Naive B cell (primary cell): ENCODE results near the gene TTC7B. TPM values are rescaled to one million over a fixed set of nuclear protein-coding genes. Genes with fewer than 3 reads are reported as not detected.

Source experiments
- ATAC-seq, 2 donors: fragments of 150-1000 bp; cut with Tn5 transposase; 2 replicates each; pipeline ENCODE4 v1.10.0; 2021; ENCODE audit warnings: low read depth in 2 of 2, mild to moderate bottlenecking in 2 of 2, moderate library complexity in 2 of 2
- DNase-seq: peaks from one replicate; pipeline ENCODE4 v3.0.0; 2022
- H3K27ac Mint-ChIP-seq, 6 donors: one replicate each; pipeline ENCODE4 v1.8.0; 2020 to 2022; ENCODE audit warnings: mild to moderate bottlenecking in 6 of 6, mixed read lengths in 6 of 6, moderate library complexity in 5 of 6, inconsistent platforms in 2 of 6
- H3K27me3 Mint-ChIP-seq, 3 donors: one replicate each; pipeline ENCODE4 v1.8.0; 2021 to 2022; ENCODE audit warnings: mixed read lengths in 3 of 3, mild to moderate bottlenecking in 1 of 3
- H3K36me3 Mint-ChIP-seq, 2 donors: one replicate each; pipeline ENCODE4 v1.8.0; 2020 to 2022; ENCODE audit warnings: mixed read lengths in 2 of 2, inconsistent platforms in 1 of 2, mild to moderate bottlenecking in 1 of 2
- H3K4me1 Mint-ChIP-seq, 3 donors: one replicate each; pipeline ENCODE4 v1.8.0; 2020 to 2022; ENCODE audit warnings: mixed read lengths in 3 of 3, inconsistent platforms in 1 of 3, mild to moderate bottlenecking in 1 of 3, moderate library complexity in 1 of 3
- H3K4me3 Mint-ChIP-seq, 8 donors: one replicate each; pipeline ENCODE4 v1.8.0; 2020 to 2022; ENCODE audit warnings: mild to moderate bottlenecking in 8 of 8, mixed read lengths in 8 of 8, moderate library complexity in 8 of 8, inconsistent platforms in 2 of 8
- H3K9me3 Mint-ChIP-seq, 7 donors: one replicate each; pipeline ENCODE4 v1.8.0; 2020 to 2022; ENCODE audit warnings: mixed read lengths in 7 of 7, mild to moderate bottlenecking in 5 of 7, inconsistent platforms in 2 of 7, moderate library complexity in 1 of 7
- polyA plus RNA-seq, 6 donors: library from polyadenylated mRNA; unstranded; fragments of 300-500 nt; fragmentation: Illumina TruSeq; gene quantifications; one replicate each; pipeline ENCODE4 v1.2.3, GENCODE V29; 2021; ENCODE audit warnings: low read depth in 6 of 6

The TTC7B gene
- polyA plus RNA-seq, 6 donors from 2014 or later: 0.39 to 1.2 TPM; not detected in 4

- Mint-ChIP-seq H3K4me3 (no peak overlapping the region), H3K27ac (no peak overlapping the region), H3K9me3 (peaks cover 0 to 13% (median 8%) of the 10 kb centered on the region in 7 donors), H3K4me1 (peaks cover 9 to 21% (median 20%) of the 10 kb centered on the region in 3 donors), H3K27me3 (no peaks in the 10 kb centered on the region), H3K36me3 (no peaks in the 10 kb centered on the region)
- ATAC-seq (no peak), DNase-seq (no peak)
Measured at GRCh38 chr14:90669731-90670130, 146.5 kb downstream of the TTC7B start.

- Mint-ChIP-seq H3K4me1 (peaks cover 5 to 12% (median 9%) of the 10 kb centered on the region in 3 donors), H3K36me3 (no peaks in the 10 kb centered on the region), H3K9me3 (peaks cover 0 to 13% (median 8%) of the 10 kb centered on the region in 7 donors), H3K27me3 (no peaks in the 10 kb centered on the region), H3K4me3 (no peak overlapping the region), H3K27ac (no peak overlapping the region)
- ATAC-seq: no peak
- no peak for DNase-seq
Measured at GRCh38 chr14:90666571-90666970, 149.7 kb downstream of the TTC7B start.

GRCh38 chr14:90665321-90666000 is 150.8 kb downstream of the TTC7B start:
- Mint-ChIP-seq H3K27ac (no peak overlapping the region), H3K36me3 (no peaks in the 10 kb centered on the region), H3K9me3 (peaks cover 0 to 13% (median 8%) of the 10 kb centered on the region in 7 donors), H3K4me1 (peaks cover 0 to 1% (median 0%) of the 10 kb centered on the region in 3 donors), H3K27me3 (no peaks in the 10 kb centered on the region), H3K4me3 (no peak overlapping the region)
- DNase-seq: no peak
- ATAC-seq: no peak

GRCh38 chr14:90664911-90665310 is 151.3 kb downstream of the TTC7B start:
- H3K4me1 Mint-ChIP-seq: no peaks in the 10 kb centered on the region
- H3K27ac Mint-ChIP-seq: no peak overlapping the region
- H3K4me3 Mint-ChIP-seq: no peak overlapping the region
- no peak for DNase-seq
- H3K9me3 Mint-ChIP-seq: peaks cover 0 to 11% (median 4%) of the 10 kb centered on the region in 7 donors
- ATAC-seq: no peak
- no peaks in the 10 kb centered on the region for H3K27me3 Mint-ChIP-seq
- no peaks in the 10 kb centered on the region for H3K36me3 Mint-ChIP-seq

- Mint-ChIP-seq H3K27ac (peak overlapping the region in 2 of 6 donors; percentile 5 to 11), H3K4me3 (no peak overlapping the region), H3K27me3 (no peaks in the 10 kb centered on the region), H3K9me3 (peaks cover 0 to 4% (median 0%) of the 10 kb centered on the region in 7 donors), H3K4me1 (no peaks in the 10 kb centered on the region), H3K36me3 (no peaks in the 10 kb centered on the region)
- DNase-seq (no peak), ATAC-seq (no peak)
Measured at GRCh38 chr14:90663680-90664079, 152.6 kb downstream of the TTC7B start.

GRCh38 chr14:90663140-90663539 is 153.1 kb downstream of the TTC7B start:
- Mint-ChIP-seq H3K36me3 (no peaks in the 10 kb centered on the region), H3K27me3 (no peaks in the 10 kb centered on the region), H3K27ac (peak overlapping the region in 1 of 6 donors; percentile 5), H3K9me3 (peaks cover 0 to under 1% (median 0%) of the 10 kb centered on the region in 7 donors), H3K4me3 (no peak overlapping the region), H3K4me1 (no peaks in the 10 kb centered on the region)
- no peak for DNase-seq
- ATAC-seq: no peak

- Mint-ChIP-seq H3K4me3 (no peak overlapping the region), H3K27ac (no peak overlapping the region), H3K27me3 (no peaks in the 10 kb centered on the region), H3K4me1 (no peaks in the 10 kb centered on the region), H3K9me3 (no peaks in the 10 kb centered on the region), H3K36me3 (no peaks in the 10 kb centered on the region)
- no peak for ATAC-seq
- DNase-seq: no peak
Measured at GRCh38 chr14:90661866-90662265, 154.4 kb downstream of the TTC7B start.

GRCh38 chr14:90660865-90661570 is 155.2 kb downstream of the TTC7B start:
- H3K4me1 Mint-ChIP-seq: no peaks in the 10 kb centered on the region
- H3K27me3 Mint-ChIP-seq: no peaks in the 10 kb centered on the region
- no peaks in the 10 kb centered on the region for H3K9me3 Mint-ChIP-seq
- H3K36me3 Mint-ChIP-seq: no peaks in the 10 kb centered on the region
- ATAC-seq (no peak), DNase-seq (no peak)
- H3K27ac Mint-ChIP-seq: peak overlapping the region in 1 of 6 donors; percentile 67
- H3K4me3 Mint-ChIP-seq: no peak overlapping the region

- DNase-seq (no peak), ATAC-seq (no peak)
- H3K4me1 Mint-ChIP-seq: no peaks in the 10 kb centered on the region
- no peaks in the 10 kb centered on the region for H3K9me3 Mint-ChIP-seq
- peak overlapping the region in 1 of 6 donors; percentile 64 for H3K27ac Mint-ChIP-seq
- no peaks in the 10 kb centered on the region for H3K36me3 Mint-ChIP-seq
- H3K4me3 Mint-ChIP-seq: no peak overlapping the region
- H3K27me3 Mint-ChIP-seq: no peaks in the 10 kb centered on the region
Measured at GRCh38 chr14:90659156-90659555, 157.1 kb downstream of the TTC7B start.

GRCh38 chr14:90658541-90658967 is 157.7 kb downstream of the TTC7B start:
- no peak for ATAC-seq
- Mint-ChIP-seq H3K4me1 (no peaks in the 10 kb centered on the region), H3K4me3 (no peak overlapping the region), H3K27me3 (no peaks in the 10 kb centered on the region), H3K27ac (no peak overlapping the region), H3K36me3 (no peaks in the 10 kb centered on the region), H3K9me3 (no peaks in the 10 kb centered on the region)
- DNase-seq: no peak

GRCh38 chr14:90656973-90657372 is 159.3 kb downstream of the TTC7B start:
- DNase-seq: no peak
- Mint-ChIP-seq H3K9me3 (no peaks in the 10 kb centered on the region), H3K36me3 (no peaks in the 10 kb centered on the region), H3K27me3 (no peaks in the 10 kb centered on the region), H3K4me1 (no peaks in the 10 kb centered on the region), H3K4me3 (no peak overlapping the region), H3K27ac (no peak overlapping the region)
- no peak for ATAC-seq

- Mint-ChIP-seq H3K27me3 (no peaks in the 10 kb centered on the region), H3K27ac (no peak overlapping the region), H3K9me3 (no peaks in the 10 kb centered on the region), H3K36me3 (no peaks in the 10 kb centered on the region), H3K4me3 (no peak overlapping the region), H3K4me1 (no peaks in the 10 kb centered on the region)
- ATAC-seq: no peak
- no peak for DNase-seq
Measured at GRCh38 chr14:90655829-90656228, 160.4 kb downstream of the TTC7B start.

- Mint-ChIP-seq H3K9me3 (no peaks in the 10 kb centered on the region), H3K27me3 (no peaks in the 10 kb centered on the region), H3K27ac (no peak overlapping the region), H3K4me1 (no peaks in the 10 kb centered on the region), H3K4me3 (no peak overlapping the region), H3K36me3 (no peaks in the 10 kb centered on the region)
- DNase-seq: no peak
- ATAC-seq: no peak
Measured at GRCh38 chr14:90654831-90655276, 161.4 kb downstream of the TTC7B start.

GRCh38 chr14:90652626-90653025 is 163.6 kb downstream of the TTC7B start:
- no peaks in the 10 kb centered on the region for H3K27me3 Mint-ChIP-seq
- DNase-seq (no peak), ATAC-seq (no peak)
- no peak overlapping the region for H3K4me3 Mint-ChIP-seq
- H3K27ac Mint-ChIP-seq: no peak overlapping the region
- no peaks in the 10 kb centered on the region for H3K4me1 Mint-ChIP-seq
- no peaks in the 10 kb centered on the region for H3K9me3 Mint-ChIP-seq
- H3K36me3 Mint-ChIP-seq: no peaks in the 10 kb centered on the region
